Activated T-cell treated with anti-CD3 and anti-CD28 coated beads for 4 hours (primary cell): ENCODE measurements around the gene BIVM.
"Not testable (repeated sequence)": the region's sequence is repeated elsewhere in the genome, so short reads cannot be mapped to it uniquely, and the experiment has no call there.

Experiments used
- DNase-seq: peaks from one replicate; pipeline ENCODE4 v3.0.0-alpha.2; 2020

The BIVM gene, protein sequence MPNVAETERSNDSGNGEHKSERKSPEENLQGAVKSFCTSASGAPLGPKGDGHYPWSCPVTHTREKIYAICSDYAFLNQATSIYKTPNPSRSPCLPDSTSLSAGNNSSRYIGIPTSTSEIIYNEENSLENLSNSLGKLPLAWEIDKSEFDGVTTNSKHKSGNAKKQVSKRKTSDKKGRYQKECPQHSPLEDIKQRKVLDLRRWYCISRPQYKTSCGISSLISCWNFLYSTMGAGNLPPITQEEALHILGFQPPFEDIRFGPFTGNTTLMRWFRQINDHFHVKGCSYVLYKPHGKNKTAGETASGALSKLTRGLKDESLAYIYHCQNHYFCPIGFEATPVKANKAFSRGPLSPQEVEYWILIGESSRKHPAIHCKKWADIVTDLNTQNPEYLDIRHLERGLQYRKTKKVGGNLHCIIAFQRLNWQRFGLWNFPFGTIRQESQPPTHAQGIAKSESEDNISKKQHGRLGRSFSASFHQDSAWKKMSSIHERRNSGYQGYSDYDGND

DNA sequence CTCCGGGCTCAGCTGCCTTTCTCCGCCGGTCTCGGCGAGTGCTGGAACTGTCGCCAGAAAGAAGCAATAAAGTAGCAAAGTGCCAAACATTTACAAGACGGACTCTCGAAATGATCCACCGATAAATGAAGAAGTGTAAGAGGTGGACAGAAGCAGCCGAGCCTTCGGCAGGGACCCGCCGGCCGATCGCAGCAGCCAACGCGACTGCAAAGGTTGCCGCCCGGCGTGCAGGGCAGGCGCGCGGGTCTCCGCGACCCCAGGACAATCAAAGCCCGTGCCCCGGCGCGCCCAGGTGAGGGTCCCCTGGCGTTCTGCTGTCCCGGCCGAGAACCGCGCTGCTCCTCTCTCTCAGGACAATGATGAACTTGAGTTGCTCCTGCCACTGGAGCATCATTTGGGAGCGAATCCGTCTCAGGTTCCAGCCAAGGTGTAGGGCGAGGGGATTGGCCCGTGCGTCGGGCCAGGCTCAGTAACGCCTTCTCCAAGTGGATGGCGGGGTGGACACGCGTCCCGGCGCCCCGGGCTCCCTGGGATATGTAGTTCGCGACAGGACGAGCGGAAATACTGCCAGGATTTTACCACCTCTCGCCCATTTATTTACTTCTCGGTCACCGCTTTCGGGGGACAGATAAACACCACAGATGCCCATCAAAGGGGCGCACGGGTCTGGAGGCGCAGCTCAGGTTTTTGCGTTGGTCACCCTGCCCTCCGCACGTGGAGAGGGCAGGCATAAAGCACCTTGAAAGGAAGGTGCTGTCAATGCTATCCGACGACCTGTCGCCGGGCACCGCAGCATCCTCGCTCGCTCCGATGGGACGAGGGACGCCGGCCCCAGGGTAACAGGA, at the start of gene BIVM, which contains the start of gene POGLUT2:
BIVM (plus strand) TSS at position 539 of the 845 bp plus-strand sequence. CDS start 8,149 bp downstream, outside the sequence.
POGLUT2 (minus strand) TSS at position 396 of the 845 bp plus-strand sequence; CDS start at position 90, 306 bp downstream.
- peak; percentile 38 for DNase-seq

DNA sequence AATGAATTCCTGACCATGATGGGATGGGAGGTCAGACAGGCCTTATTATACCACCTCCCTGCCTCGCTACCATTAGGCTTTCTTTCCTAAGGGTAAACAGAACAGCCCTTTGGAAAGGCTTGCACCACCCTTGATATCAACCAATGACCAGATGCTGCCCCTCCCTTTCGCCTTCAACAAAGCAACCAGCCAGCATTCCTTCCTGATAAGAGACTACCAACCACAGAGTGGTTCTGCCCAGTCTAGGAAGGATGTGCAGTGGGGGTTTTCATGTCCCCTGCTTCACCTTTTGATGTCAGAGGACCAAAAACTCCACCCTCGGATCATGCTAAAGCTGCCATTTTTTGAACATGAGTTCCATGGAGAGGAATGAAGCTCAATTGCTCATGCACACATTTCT, 47.0 kb upstream of the BIVM start:
- no peak for DNase-seq

GRCh38 chr13:102757006-102757405, 41.9 kb upstream of the BIVM start:
- no peak for DNase-seq

DNA sequence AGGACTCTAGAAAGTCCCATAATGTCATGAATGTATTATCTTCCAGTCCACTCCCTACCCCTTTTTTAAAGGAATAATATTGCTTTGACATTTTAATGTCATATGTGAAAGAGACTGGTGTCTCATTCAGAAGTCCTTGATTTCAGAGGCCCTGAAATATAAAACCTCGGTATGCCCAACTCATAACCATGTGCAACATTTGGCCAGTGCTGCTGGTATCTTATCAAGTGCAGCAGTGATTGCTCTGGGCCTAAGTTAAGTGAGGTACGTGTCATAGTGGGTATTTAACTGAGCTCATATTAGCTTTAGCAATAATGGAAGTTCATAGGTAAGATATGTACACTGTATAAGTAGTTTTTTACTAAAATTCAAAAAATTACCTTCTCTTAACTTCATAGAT, 40.1 kb upstream of the BIVM start:
- DNase-seq, result no peak

GRCh38 chr13:102761071-102761470, 37.8 kb upstream of the BIVM start:
- DNase-seq, result no peak

DNA sequence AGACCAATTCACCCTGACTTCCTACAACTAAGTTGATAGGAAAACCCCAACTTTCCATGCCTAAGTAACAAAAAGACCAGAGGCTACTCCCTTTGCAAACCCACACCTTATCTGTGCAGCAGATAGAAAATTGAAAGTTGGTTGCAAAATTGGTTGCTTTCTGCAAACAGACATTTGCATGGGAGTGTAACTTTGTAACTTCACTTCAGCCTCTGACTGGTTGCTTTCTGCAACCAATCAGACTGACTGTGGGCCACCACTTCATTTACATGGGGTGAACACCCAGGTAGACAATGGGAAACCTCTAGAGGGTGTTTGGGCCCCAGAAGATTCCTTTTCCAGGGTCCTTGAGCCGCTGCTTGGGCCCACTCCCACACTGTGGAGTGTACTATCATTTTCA, 35.2 kb upstream of the BIVM start:
- DNase-seq, result no peak

GRCh38 chr13:102768909-102769308, 30.0 kb upstream of the BIVM start:
- DNase-seq, result no peak

DNA sequence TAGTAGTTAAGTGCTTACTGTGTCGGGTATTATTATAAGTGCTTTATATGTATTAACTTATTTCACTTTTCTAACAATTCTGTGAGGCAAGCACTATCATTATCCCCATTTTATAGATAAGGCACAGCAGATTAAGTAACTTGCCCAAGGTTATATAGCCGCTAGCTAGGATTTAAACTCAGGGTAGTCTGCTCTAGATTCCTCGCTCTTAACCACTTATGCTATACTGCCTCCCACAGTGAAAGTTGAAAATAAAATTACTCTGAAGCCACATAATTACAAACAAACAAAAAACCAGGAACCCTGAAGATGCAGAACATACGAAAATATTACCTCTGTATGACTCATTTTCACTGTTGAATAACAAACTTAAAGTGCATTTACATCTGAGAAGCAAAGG, 29.2 kb upstream of the BIVM start:
- no peak for DNase-seq

GRCh38 chr13:102770435-102770834, 28.5 kb upstream of the BIVM start:
- DNase-seq, result no peak

DNA sequence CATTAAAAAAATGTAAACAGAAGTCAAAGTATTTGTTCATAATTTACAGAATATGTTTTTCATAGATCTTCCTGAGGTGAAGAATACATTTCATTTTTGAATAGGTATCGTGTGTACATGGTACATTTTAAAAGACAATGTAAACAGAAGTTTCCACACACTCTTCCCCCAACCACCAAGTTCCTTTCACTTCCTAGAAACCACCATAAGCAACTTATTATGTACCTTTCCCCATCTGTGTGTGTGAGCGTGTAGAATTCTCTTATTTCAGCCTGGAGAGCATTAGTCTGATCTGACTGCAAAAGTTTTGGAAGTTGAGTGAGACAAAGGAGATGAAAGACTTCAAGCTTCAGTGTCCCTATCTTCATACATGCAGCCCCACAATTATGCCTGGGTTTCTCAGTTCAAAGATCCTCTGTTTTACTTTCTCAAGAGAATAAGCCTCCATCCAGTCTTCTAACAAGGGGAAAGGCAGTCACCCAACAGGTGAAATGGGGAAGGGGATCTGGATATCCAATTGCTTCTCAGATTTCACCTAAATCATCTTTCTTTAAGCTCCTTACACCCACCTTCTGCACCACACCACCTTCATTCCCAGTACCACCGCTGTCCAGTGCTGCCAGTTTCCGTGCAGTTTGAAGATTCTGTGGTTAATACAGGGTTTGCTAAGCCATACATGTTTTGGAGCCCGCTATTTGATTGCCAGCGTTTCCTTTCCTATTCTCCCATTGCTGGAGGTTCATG, 27.4 kb upstream of the BIVM start:
- DNase-seq, result no peak

DNA sequence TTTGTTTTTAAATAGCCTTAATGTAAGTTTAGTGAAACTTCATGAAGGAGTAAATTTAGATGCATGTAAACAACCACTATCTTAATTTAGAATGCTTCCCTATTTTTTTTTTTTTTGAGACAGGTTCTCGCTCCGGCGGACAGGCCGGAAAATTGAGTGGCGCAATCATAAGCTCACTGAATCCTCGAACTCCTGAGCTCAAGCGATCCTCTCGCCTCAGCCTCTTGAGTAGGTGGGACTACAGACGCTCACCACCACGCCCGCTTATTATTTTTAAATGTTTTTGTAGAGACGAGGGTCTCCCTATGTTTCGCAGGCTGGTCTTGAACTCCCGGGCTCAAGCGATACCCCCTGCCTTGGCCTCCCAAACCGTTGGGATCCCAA, 26.9 kb upstream of the BIVM start:
- no peak for DNase-seq

- DNase-seq, result peak; percentile 85
These were observed 25.3 kb upstream of the BIVM start, which contains the start of gene TEX30 for GRCh38 chr13:102773441-102774213. Gene TEX30, minus strand, starts transcription at chr13:102773786. Its CDS starts 3,760 bp downstream, at chr13:102770026.

DNA sequence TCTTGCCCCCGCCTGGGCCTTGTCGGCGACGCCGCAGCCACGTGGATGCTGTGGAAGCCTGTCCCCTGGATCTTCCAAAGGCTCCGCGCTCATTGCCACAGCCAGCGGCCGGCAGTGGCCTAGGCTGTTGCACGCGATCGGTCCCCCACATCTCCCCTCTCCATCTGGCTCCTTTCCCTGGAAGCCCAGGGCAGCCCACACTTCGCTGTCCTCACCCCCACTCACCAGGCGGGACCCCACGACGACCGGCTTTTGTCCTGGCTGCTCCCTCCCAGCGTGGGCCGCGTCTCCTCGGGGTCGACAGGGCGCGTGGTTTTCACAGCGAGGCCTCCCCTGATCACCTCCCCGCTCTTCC, 24.7 kb upstream of the BIVM start:
- no peak for DNase-seq

- no peak for DNase-seq
These were observed 24.1 kb upstream of the BIVM start for GRCh38 chr13:102774591-102775520.

DNA sequence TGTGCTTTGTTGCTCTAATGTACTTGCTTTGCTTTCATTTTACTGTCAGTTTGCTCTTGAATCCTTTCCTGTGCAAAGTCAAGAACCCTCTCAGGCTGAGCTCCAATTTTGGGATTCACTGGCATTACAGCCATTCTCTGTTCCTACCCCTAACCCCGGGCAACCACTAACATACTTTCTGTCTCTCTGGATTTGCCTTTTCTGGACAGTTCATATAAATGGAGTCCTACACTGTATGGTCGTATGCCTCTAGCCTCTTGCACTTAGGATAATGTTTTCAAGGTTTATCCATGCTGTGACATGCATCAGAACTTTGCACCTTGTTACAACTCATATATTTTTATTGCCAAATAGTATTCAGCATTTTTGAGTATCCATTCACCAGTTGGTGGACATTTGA, 22.6 kb upstream of the BIVM start:
- no peak for DNase-seq

DNA sequence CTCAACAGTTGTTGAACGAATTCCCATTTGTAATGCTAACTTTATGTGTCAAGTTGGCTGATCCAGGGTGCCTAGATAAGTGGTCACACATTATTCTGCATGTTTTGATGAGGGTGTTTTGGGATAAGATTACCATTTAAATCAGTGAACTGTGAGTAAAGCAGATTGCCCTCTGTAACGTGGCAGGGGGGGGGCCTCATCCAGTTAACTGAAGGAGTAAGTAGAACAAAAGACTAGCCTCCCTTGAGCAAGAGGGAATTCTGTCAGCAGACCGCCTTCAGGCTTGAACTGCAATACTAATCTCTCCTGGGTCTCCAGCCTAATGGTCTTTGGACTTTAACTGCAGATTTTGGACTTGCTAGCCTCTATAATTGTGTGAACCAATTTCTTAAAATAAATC, 21.2 kb upstream of the BIVM start:
- no peak for DNase-seq

DNA sequence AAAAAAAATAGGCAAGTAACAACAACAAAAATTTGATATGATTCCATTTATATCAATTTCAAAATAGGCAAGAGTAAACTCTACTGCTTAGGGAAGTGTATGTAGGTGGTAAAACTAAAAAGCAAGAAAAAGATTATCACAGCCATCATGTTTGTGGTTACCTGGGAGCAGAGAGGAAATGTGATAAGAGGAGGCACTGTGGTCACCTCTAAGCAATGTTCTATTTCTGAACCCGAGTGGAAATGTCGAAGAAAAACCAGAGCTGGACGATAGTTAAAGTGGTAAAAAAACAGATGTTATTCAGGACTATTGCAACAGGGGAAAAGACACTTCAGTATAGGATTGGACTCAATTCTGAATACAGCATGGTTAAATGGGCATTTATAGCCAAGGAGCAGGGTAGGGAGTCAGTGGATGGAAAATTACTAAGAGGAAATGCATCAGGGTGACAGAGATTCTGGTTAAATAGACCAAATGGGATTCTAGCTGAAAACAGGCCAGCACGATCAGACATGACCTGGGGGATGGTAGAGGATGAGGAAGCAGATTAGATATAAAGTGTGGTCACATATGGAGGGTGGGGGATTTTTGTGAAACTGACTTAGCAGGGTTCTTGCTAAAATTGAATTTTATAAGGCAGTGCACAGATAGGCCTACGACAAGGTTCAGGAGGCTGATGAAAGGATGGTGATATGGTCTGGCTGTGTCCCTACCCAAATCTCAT, 19.3 kb upstream of the BIVM start:
- no peak for DNase-seq

- not testable (repeated sequence) for DNase-seq
These were observed 18.3 kb upstream of the BIVM start for GRCh38 chr13:102780656-102781055.

DNA sequence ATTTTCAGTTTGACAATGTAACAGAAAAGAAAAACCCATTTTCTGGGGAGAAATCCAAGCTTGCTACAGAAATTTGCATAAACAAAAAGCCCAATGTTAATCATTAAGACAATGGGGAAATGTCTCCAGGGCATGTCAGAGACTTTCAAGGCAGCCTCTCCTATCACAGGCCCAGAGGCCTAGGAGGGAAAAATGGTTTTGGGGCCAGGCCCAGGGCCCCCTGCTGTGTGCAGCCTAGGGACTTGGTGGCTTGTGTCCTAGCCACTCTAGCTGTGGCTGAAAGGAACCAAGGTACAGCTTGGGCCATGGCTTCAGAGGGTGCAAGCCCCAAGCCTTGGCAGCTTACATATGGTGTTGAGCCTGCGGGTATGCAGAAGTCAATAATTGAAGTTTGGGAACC, 17.3 kb upstream of the BIVM start:
- DNase-seq, result no peak

DNA sequence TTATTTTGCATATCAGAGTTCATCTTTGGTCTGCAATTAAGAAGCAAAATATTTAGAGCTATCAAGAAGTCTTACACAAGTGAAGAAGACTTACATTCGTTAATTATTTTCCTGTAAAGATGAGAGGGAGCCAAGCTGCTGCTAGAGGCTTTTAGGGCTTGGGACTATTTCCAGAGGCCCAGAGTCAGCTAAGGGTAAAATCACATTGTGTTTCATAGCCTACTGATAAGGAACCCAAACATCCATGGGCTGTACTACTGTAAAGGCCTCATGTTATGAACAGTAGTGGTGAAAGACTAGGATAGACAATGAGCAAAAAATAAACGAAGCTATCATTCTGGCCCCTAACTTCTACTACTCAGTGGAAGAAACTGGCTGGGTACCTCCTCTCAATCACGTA, 14.4 kb upstream of the BIVM start:
- no peak for DNase-seq
